ENCODE results near the gene ADPRHL1. TPM values are rescaled to one million over a fixed set of nuclear protein-coding genes. Genes with fewer than 3 reads are reported as not detected.

ADPRHL1 gene
- total and polyA plus RNA-seq, 2 experiments from 2014 or later, result 78.2 to 112 TPM

- H3K27me3 ChIP-seq, result no peaks in the 10 kb centered on the region
- H3K4me1 ChIP-seq (ENCODE audit: low read depth), result peaks cover 44% of the 10 kb centered on the region
- H3K9me3 ChIP-seq (ENCODE audit: low read depth), result no peaks in the 10 kb centered on the region
- no peaks in the 10 kb centered on the region for H3K36me3 ChIP-seq
- DNase-seq (ENCODE audit: low read depth in 1 of 2, low spot score in 1 of 2), result no peak
- H3K4me3 ChIP-seq, result no peak overlapping the region
- peak overlapping the region; percentile 91 for H3K27ac ChIP-seq
- TF ChIP-seq CTCF (IDR thresholded peaks at IDR 0.05; ENCODE audit: low read depth, low read length), result no peak
These were observed 50.6 kb downstream of the ADPRHL1 start for GRCh38 chr13:113402471-113403254.

DNA sequence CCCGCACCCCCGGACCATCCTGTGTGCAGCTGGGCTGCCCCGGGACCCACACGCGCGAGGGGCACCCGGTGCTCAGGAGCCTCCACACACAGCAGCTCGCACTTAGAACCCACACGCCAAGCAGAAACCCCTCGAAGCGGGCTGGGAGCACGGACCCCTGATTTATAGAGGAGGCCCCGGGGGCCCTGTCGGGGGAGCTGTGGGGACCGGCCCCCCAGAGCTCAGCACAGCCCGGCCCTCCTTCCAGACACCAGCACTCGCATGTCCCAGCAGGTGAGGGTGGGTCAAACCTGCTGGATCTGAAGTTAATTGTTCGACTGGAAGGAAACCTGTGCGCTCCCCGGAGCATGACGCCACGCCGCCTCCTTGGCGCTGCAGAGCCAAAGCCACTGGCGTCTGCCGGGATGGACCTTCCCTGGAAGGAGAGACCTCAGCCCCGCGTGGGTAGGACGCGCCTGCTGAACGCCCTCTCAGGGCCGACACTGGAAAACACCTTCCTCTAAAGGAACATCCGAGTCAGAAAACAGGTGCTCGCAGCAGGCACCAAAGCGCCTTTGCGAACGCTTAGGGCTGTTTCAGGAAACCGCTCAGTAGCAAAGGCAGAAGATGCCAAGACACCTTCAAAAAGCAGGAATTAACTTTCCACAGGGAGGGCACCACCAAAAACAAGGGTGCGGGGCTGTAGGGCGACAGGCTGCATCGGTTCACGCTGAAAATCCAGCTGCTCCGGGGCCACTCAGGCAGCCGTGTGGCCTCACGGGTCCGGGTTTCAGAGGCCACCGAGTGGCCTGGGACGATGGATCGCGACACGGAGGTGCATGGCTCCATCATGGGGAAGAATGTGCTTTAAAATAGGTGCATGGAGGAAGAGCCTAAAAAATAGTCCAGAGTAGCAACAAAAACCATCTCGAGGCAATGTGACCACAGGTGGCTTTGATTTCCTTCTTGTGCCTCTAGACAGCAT is 51.6 kb downstream of the ADPRHL1 start:
- TF ChIP-seq CTCF (IDR thresholded peaks at IDR 0.05; ENCODE audit: low read depth, low read length), result no peak
- Histone ChIP-seq H3K4me1 (ENCODE audit: low read depth) (peaks cover 44% of the 10 kb centered on the region), H3K27ac (peak overlapping the region; percentile 91), H3K9me3 (ENCODE audit: low read depth) (no peaks in the 10 kb centered on the region), H3K4me3 (no peak overlapping the region), H3K36me3 (no peaks in the 10 kb centered on the region), H3K27me3 (no peaks in the 10 kb centered on the region)
- DNase-seq (ENCODE audit: low read depth in 1 of 2, low spot score in 1 of 2), result no peak

DNA sequence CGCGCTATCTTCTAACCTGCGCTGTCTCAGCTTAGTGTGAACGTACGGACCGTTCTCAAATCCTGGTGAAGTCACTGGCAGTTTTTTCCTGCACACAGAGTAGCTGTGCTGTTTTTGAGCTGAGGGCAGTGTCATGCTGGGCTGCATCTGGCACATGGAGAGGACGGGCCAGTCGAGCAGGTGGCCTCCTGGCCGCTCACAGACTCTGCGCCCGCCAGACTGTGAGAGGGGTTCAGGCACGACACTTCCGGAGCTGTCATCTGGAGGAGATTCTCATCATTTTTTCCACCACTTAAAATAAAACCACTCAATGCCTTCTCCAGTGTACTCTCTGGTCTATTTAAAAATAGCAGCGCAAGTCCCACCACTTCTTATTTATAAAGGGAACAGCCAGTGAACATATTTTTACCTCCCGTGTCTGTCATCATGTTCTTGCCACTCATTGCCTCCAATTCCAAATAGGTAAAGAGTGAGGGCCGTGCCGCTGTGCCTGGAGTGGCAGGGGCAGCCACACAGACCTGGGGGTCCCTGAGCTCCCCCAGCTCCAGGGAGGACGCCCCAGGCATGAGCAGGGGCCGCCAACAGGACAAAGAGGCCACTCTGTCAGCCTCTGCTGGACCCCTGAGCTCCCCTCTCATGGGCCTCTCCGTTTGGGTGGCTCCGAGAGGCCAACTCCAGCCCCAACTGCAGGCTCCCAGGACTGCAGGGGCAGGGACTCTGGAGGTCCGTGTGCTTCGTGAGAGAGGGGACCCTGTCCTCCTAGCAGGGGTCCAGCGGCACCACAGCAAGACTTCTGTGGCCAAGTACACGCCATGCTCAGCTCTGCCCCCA is 52.5 kb downstream of the ADPRHL1 start:
- peak in 1 of 2 donors; percentile 82 for DNase-seq (ENCODE audit: low read depth in 1 of 2, low spot score in 1 of 2)
- H3K4me1 ChIP-seq (ENCODE audit: low read depth), result peaks cover 44% of the 10 kb centered on the region
- no peaks in the 10 kb centered on the region for H3K9me3 ChIP-seq (ENCODE audit: low read depth)
- H3K36me3 ChIP-seq, result no peaks in the 10 kb centered on the region
- no peak overlapping the region for H3K4me3 ChIP-seq
- no peaks in the 10 kb centered on the region for H3K27me3 ChIP-seq
- peak overlapping the region; percentile 91 for H3K27ac ChIP-seq
- TF ChIP-seq CTCF (IDR thresholded peaks at IDR 0.05; ENCODE audit: low read depth, low read length), result no peak

DNA sequence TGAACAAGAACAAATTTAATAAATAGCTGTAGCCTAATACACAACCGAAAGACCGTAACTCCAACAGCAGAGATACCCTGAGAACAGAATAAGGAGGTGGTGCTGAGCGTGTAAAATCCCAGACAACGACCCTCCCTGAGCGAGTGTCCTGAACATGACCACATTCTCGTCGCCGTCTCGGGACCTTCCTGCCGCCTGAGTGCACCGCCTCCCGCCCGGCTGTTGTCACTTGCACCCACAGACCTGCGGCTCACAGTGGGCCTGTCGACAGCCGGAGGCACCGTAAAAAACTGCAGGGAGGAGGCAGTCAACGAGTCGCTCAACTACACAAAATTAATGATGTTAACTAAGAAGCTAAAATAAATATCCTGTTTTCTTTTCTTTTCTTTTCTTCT is 53.5 kb downstream of the ADPRHL1 start:
- H3K36me3 ChIP-seq, result no peaks in the 10 kb centered on the region
- H3K4me3 ChIP-seq, result no peak overlapping the region
- H3K27ac ChIP-seq, result peak overlapping the region; percentile 90
- no peak for DNase-seq (ENCODE audit: low read depth in 1 of 2, low spot score in 1 of 2)
- H3K4me1 ChIP-seq (ENCODE audit: low read depth), result peaks cover 44% of the 10 kb centered on the region
- no peaks in the 10 kb centered on the region for H3K27me3 ChIP-seq
- TF ChIP-seq CTCF (IDR thresholded peaks at IDR 0.05; ENCODE audit: low read depth, low read length), result no peak
- H3K9me3 ChIP-seq (ENCODE audit: low read depth), result no peaks in the 10 kb centered on the region

All from cardiac muscle cell (in vitro differentiated cells and primary cell).